GM21367 (cell line): Measurements from ENCODE around the gene PHTF1.

Source experiments
- ATAC-seq: cut with Tn5 transposase; IDR thresholded peaks from one replicate; pipeline ENCODE4 v1.9.1; 2021; ENCODE audit not compliant: unreplicated experiment

Gene PHTF1

DNA sequence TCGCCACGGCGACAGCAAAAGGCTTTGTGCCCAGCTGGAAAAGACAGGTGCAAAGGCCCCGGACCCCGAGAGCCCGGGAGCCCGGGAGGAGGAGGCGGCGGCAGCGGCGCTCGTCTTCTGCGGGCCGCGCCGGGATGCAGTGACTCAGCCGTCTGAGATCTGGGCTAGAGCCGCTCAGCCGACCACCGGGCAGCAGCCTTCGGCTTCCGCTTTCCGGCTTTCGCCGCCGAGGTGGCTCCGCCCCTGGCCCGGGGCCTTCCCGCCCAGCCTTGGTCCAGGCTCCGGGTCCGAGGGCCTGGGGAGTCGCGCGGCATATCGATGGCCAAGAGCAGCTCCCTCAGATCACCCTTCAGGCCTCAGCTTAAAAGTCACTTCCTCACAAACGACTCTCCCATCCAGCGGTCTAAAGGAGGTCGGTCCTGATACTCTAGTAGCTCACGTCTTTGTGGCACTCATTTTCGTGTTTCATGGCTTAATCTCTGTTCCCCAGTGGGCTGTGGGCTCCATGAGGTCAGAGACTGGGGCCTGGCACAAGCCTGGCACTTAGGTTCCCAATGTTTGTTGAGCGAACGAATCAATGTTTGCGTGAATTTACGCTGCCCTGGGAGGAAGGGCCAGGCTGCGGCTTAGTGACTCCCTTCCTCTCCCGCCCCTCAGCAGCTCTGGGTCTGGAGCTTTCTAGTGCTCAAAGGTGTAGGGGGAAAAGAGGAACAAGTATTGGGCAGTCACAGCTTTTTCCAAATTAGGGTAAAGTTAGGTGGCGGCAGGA, at the start of gene PHTF1:
Gene PHTF1, minus strand, starts transcription at position 154 of the 769 bp plus-strand sequence. CDS start 783 bp downstream, outside the sequence.
- ATAC-seq, result peak; percentile 79

DNA sequence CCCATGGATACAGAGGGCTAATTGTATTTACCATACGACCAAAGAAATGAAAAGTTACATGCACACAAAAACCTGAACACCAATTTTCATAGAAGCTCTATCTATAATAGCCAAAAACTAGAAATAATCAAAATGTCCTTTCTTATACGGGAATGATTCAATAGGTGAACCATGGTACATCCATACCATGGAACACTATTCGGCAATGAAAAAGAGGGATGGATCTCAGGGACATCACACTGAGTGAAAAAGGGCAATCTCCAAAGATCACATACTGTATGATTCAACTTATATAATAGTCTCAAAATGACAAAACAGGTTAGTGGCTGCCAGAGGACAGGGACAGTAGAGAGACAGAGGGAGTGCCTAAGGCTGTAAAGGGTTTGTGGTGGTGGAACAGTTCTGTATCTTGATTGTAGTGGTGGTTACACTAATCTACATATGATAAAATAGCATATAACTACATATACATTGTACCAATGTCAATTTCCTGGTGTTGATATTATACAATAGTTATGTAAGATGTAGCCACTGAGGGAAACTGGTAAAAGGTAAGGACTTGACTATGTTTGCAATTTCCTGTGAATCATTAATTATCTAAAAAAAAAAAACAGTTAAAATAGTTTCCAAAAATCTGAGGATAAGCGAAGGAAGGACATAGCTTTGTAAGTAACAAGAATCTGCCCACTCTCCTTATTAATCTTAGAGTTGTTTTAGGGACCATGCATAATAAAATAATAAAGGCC, 49.3 kb upstream of the PHTF1 start:
- no peak for ATAC-seq

GRCh38 chr1:113805639-113806038, 46.4 kb upstream of the PHTF1 start:
- no peak for ATAC-seq

DNA sequence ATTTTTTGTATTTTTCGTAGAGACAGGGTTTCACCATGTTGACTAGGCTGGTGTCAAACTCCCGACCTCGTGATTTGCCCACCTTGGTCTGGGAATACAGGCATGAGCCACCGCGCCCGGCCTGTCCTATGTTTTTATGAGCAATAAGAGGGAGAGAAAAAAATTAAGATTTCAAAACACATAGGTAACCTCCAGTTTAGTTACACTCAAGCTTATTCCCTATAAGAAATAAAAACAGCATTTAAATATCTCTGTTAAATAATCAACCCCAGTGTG, 45.9 kb upstream of the PHTF1 start:
- ATAC-seq, result no peak

GRCh38 chr1:113804421-113805255, 45.4 kb upstream of the PHTF1 start:
- no peak for ATAC-seq

DNA sequence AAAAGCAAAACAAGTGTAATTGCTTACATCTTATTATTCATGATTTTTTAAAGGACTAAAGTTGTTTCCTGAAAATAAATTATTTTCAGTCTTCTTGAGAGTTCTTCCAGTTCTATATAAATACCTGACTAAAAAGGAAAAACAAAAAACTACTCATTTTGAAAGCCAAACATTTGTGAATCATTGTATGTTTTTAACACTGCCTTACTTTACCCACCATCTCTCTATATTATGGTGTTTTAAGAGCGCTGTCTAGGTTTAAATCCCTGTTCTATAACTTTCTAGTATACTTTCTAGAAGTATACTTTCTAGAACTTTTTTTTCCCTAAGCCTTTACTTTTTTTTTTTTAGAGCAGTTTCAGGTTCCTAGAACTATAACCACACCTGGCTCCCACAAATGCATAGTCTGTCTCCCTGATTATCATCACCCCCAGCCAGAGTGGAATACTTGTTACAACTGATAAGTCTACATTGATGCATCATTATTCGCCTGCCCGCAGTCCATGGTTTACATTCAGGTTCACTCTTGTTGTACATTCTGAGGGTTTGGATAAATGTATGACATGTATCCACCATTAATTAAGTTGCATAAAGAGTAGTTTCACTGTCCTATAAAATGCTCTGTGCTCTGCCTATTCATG, 43.2 kb upstream of the PHTF1 start:
- no peak for ATAC-seq

DNA sequence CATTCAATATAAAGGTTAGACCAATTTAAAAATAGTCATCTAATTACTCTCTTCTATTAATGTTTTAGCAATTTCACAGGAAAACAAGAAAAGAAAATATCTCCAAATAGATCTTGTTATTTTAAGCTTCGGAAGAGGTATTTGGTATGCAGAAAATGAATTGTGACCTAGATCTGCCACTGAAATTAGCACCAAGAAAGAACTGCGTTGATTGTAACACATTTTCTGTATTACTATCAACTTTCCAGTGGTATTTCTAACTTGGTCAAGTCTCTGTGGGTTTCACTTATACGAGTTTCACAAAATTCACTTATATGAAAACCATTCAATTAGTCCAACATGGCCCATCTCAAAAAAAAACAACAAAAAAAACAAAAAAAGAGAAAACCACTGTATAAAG, 41.2 kb upstream of the PHTF1 start:
- ATAC-seq, result no peak

DNA sequence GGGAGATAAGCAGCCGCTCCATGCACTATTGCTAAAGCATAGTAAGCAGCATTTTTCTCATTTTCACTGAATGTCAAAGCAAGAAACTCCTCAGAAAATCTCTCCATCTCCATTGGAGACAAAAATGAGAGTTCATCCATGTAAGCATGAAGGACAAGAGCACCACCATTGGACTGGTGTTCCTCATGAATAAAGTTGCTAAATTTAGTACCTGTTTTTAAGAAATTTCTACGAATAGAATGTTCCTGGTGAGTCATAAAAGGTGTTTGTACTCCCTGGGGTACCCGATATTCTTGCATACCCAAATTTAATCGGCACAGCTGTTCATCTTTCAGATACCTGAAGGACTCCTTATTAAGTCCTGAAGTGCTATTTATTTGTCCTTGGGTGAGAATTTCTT, 38.2 kb upstream of the PHTF1 start:
- ATAC-seq, result no peak

DNA sequence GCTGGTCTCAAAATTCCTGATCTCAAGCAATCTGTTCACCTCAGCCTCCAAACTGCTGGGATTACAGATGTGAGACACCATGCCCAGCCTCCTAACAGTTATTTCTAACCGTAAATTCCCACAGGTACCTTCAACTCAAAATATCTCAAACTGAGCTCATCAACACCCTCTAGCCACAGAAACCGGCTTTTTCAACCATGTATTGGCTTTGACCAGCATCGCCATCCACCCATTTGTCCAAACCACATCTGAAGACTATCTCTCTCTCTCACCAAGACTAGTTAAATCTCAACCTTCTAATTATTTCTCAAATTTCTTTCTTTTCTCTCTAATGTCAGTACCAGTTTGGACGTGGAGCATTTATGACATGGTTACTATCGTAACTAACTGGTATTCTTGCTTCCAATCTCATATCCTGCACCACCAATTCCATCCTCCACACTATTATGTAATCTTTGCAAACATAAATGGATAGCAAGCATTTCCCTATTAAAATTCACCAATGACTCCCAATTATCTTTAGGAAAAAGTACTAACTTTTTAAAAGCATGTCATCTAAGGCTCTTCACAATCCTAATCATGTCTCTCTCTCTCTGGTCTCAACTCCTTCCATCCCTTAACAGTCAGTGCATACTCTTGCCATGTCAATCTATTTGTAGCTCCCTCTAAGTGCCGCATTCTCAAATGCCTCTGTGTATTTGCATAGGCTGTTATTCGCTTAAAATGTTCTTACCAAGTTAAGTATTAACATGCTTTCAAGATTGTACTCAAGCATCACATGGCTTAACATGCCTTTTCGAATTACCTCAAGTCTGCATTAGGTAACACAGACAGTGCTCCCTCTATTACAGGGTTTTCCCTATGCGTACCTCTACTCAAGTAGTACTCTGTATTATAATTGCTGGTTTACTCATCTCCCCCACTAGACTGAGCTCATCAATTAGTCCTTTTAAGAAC, 34.9 kb upstream of the PHTF1 start:
- no peak for ATAC-seq

DNA sequence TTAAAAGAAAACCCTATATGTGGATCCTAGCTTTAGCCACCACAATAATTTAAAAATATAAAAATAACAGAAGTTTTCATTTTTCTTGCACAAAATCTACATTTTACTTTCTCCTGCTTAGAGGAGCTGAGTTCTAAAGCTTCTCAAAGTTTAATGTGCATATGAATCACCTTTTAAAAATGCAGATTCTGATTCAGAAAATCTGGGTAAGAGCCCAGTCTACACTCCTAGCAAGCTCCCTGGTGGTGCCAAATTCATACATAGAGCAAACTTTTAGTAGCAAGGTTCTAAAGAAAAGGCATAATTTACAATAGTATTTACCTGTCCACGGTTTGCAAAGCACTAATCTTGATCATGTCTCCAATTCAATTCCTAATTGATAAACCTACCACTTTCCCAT, 33.7 kb upstream of the PHTF1 start:
- ATAC-seq, result no peak

- peak; percentile 61 for ATAC-seq
Observed at GRCh38 chr1:113792471-113792870, 33.2 kb upstream of the PHTF1 start.

DNA sequence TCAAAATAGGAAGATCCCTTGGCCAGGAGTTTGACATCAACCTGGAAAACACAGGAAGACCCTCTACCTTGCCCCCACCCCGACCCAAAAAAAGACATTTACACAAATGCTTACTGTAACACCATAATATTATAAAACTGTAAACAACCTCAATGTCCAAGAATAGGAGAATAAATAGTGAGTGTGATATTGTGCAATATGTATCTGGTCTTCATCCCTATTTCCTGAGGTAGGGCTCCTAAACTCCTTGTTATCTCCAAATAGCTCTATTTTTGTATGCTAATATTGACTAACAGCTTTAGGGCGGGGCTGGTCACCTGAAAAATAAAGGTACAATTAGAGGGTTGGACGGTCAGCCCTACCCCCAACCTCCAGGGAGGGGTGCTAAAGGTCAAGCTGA, 29.5 kb upstream of the PHTF1 start:
- no peak for ATAC-seq

DNA sequence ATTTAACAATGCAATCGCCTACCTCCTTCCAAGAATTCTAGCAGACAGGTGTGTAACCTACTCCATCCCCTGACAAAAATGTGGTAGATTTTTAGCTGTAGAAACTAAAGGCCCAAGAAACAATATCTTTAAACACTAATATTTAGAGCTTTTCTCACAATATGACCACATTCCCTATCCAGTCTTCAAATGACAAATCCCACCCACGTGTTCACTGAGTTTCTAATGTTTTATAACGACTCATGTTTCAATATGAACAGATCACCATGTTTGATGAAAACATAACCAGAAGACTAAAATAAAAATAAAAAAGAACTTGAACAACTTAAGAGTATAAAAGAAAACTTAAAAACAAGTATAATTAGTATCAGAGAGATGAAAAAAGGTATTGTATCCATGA, 28.4 kb upstream of the PHTF1 start:
- ATAC-seq, result no peak

DNA sequence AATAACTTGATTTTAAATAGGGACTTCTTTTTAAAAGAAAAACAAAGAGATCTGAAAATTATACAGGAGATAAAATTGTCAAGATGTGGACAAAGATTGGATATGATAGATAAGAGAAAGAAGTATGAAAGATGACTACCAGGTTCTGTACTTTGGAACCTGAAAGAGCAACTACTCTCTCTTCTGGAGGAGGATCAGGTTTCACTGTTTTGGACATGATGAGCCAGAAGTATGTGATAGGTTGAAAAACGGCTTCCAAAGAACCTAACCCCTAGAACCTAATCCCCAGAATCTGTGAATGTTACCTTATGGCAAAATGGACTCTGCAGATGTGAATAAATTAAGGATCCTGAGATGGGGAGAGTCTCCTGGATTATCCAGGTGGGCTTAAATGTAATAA, 26.8 kb upstream of the PHTF1 start:
- no peak for ATAC-seq

GRCh38 chr1:113784104-113784779, 25.0 kb upstream of the PHTF1 start:
- ATAC-seq, result peak; percentile 57

DNA sequence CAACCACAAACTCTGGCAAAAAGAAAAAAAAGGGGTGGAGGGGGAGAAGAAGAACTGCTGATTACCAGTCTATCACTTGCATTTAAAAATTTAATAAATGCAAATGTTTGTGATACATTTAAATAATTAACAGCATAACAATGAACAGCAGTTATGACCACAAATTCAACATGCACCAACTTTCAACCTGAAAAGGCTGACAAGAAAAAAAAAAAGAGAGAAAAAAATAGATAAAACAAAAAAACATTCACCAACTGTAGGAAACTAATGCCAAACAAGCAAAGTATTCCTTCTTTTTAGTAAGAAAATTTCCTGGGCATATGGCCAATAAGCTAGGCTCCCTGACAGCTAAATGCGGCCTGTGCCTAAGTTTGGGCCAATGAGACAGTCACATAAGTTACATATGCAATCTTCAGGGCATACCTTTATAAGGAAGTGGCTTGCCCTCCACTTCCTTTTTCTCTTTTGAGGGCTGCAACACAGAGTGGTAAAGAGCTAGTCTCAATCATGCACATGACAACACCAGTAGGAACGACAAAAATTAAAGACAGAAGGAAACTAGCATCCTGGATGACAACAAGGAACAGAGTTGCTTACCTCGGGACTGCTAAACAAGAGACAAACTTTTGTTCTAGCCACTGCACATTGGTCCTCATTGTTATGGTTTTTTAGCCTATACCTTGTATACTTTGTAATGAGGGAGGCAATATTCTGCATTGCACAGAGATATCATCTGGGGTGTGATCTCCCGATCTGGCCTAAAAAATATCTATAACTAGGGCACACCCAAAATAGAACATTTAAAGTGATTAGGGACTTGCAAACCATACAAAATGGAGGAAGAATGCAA, 24.2 kb upstream of the PHTF1 start:
- ATAC-seq, result peak; percentile 72

DNA sequence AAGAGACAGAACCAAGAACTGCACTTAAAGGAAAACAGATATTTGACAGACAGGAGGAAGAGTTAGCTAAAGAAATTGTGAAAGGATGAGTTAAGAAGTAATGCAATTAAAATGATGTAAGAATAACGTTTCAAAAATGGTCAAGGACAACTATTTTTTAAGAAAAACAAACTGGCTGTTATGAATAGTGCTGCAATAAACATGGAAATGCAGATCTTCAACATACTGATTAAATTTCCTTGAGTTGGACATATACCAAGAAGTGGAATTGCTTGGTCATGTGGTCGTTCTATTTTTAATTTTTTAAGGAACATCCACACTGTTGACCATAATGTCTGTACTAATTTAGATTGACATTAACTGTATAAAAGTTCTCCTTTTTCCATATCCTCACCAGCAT, 23.1 kb upstream of the PHTF1 start:
- no peak for ATAC-seq

DNA sequence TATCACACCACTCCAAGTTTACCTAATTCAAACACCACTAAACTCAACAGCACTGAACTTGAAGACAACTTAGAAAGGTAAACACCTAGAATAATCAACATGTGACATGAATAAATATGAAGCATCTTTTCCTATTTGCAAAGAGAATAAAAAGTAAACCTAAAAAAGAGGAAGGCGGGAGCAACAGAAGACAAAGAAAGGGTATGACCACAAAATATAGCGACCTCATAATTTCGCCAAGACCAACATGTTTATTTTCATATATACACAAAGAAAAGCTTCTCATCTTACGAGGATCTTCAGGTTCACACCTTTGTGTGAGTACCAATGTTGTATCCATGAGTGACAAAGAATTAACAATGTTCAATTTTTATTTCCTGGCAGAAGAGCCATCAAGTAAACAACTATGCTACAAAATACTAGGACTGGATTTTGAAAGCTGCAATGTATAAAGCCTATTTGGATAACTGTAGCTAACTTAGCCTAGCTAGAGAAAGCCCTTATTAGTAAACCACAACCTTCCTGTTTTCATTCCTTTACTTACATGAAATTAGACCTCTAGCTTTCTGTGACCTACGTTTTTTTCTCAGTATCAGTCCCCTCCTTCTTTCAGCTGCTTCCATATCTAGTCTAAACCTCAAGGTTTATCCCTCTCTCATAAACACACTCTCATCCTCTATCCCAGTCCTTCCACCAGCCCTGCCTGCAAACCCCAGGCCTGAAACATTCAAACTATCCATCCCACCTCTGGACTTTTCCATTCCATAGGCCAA, 21.3 kb upstream of the PHTF1 start:
- ATAC-seq, result peak; percentile 44
